COR-L47 (cell line): ENCODE data around the gene MMP8.
"Not testable (repeated sequence)": the region's sequence is repeated elsewhere in the genome, so short reads cannot be mapped to it uniquely, and the experiment has no call there.

Source experiments
- DNase-seq: peaks from one replicate; lab custom pipeline; 2025; lab: John Stamatoyannopoulos, UW

MMP8 gene, protein sequence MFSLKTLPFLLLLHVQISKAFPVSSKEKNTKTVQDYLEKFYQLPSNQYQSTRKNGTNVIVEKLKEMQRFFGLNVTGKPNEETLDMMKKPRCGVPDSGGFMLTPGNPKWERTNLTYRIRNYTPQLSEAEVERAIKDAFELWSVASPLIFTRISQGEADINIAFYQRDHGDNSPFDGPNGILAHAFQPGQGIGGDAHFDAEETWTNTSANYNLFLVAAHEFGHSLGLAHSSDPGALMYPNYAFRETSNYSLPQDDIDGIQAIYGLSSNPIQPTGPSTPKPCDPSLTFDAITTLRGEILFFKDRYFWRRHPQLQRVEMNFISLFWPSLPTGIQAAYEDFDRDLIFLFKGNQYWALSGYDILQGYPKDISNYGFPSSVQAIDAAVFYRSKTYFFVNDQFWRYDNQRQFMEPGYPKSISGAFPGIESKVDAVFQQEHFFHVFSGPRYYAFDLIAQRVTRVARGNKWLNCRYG

DNA sequence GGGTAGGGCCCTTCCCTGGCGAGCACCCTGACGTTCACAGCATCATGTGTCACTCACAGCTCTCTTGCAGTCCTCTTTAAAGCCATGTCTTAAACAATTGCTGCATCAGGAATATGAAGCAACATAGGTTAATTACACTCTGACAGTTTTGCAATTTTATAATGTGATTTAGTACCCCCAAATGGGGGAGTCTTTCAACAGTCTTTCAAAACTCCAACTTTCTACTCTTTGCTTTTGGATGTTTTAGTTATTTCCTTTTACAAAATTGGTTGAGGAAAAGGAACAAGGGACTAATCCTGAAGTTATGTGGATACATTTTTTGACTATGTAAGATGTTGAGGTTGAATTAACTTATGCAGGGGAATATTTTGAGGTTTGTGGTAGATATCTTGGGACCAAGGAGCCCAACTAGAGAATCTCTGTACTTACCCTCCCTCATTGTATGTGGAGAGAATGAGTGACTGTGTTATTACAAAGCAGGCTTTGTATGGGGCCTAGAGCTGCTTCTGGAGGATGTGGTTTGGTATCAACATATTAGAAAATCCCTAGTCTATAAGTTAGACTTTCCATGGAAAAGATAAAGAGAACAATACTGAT, at the start of gene MMP8:
Gene MMP8 (minus strand): TSS at position 51 of the 597 bp plus-strand sequence. CDS start 99 bp downstream, outside the sequence.
- DNase-seq: no peak

DNA sequence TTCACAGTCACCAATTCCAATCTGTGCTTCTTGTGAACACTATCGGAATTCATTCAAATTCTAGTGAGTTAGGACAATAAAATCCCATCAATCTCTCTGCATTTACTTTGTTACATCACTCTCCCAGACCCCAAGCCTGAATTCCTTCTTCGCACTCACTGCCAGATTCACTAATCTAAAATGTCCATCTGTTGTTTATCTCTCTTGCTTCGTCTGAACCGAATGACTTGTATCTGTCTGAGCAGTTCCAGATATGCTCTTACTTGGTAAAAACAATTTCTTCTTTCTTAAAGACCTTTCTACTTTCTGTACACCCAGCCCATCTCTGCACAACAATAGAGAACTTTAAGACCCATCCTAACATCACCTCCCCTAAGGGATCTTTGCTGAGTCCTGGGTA, 48.6 kb upstream of the MMP8 start:
- DNase-seq: no peak

DNA sequence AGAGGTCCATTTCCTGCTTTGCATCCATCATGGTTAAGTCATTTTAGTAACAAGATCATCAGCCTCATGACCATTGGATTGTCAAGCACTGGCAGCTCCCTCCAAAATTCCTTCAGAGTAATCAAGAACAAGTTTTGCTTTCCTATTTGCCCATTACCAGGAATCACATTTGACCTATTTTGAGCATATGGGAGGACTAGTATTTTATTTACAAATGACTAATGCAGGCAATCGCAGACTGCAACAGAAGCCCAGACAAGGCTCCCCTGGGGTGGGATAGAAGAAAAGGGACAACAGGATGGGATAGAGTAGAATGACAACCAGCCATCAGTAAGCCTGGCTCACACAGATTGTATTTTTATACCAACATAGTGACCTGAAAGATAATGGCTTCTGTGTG, 46.6 kb upstream of the MMP8 start:
- DNase-seq: no peak

DNA sequence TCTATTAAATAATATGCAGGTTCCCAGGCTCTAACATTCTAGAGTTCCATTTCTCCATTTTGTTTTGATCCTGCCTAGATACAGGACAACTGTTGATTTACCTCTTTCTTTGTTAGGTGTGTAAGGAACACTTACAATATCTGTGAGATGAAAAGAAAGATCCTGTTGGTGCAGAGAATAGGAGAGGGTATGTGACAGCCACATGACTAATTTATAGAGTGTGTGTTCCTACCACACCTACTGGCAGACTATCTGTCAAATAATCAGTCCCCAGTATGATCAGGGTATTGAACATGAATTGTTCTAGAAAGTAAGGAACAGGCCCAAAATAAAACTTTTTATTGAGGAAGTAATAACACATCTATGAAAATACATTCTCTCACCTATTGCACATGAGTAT, 45.4 kb upstream of the MMP8 start:
- DNase-seq: no peak

DNA sequence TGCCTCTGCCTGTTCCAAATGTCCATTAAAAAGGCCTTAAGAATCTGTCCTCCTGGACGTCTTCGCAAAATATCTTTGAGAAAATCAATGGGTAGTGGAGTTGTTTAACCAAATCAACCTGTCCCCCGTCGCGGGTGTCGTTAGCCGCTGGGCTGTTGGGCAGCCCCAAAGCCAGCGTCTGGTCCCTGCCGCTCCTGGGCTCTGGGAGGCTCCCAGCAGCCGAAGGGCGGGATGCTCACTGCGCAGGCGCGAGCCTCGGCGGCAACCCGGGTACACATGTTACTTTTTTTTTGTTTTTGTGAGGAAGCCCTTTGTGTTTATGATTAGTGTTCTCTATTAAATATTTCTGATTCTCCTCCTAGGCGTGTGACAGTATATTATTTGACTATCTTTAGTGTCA, 43.0 kb upstream of the MMP8 start:
- no peak for DNase-seq

DNA sequence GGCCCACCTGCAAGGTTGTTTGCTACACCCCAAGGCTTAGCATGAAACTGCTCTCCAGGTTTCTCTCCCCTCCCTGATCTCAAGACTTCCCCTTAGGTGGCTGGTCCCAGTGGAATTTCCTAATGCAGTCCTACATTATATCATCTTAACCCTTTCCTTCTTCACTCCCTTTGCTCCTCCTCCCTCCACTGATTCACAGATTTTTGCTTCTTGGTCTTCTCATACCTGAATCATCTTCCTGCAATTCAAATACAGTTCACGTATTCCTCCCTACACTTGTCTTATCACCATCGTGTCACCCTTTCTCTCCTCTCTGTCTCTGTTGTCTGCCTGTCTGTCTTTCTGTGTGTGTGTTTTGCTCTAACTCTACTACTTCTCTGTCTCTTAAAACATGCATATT, 38.7 kb upstream of the MMP8 start:
- no peak for DNase-seq

DNA sequence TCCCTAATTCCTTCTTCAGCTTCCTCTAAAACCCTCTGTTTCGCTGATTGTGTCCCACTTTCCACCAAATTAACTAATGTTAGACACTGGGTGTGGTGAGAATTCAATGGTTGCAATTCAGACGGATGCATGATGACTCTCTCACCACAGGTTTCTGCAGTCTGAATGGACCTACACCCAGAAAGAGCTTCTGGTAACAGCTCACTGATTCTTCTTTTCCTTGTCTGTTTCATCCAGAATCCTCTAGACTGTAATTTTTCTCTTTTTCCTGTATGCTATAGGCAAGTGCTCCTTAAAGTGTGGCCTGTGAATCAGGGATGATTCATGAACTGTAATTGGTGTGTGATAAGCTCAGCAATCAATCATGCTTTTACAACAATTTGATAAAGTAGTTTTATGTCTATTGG, 37.6 kb upstream of the MMP8 start:
- DNase-seq: no peak

DNA sequence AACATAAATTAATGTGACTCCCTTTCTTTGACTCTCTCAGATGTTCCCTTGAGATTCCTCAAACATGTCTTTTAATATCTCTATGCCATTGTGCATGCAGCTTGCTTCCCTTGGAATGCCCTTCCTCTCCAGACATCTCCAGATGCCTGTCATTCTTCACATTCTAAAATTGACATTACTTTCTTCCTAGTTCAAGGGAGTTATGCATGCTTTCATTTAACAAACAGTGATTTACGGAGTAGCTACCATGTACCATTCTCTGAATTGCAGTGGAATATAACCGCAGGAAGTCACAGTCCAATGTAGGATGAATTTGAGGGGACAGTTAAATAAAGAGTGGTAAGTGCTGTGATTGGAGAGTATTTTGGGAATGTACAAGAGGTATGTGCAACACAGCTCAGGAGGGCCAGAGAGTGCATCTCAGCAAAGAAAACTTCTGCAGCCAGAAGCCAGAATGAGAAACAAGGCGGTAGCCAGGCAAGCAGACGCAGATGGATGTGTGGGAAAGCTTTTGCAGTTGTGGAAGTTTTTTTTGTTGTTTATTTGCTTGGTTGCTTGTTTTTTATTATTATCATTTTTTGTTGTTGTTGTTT, 37.0 kb upstream of the MMP8 start:
- DNase-seq: no peak

DNA sequence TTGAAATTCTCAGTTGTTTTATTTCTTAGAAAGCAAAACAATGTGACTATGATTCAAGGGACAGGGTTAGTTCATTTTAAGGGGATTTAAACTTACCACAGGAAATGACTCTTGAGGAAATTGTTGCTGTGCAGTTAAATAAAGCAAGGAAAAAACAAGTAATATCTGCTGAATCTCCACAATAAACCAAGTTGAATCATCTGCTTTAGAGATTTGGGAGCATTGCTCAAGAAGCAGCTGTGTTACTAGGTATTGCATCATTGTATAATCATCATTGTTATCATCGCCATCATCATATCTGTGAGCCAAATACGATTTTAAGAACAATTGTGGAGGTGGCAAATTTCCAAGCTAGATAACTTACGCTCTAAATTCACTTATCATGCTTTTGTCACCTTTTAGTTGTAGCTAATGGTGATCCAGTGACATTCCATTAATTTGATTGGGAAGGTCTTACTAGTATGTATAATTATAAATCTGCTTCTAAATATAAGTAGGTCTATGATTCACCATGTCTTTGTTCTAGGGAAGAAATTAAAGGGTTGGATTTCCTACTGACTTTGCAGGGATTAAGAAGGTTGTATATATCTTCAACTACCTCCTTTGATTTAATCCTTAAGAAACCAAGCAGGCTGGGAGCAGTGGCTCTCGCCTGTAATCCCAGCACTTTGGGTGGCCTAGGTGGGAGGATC, 35.7 kb upstream of the MMP8 start:
- peak; percentile 7 for DNase-seq

DNA sequence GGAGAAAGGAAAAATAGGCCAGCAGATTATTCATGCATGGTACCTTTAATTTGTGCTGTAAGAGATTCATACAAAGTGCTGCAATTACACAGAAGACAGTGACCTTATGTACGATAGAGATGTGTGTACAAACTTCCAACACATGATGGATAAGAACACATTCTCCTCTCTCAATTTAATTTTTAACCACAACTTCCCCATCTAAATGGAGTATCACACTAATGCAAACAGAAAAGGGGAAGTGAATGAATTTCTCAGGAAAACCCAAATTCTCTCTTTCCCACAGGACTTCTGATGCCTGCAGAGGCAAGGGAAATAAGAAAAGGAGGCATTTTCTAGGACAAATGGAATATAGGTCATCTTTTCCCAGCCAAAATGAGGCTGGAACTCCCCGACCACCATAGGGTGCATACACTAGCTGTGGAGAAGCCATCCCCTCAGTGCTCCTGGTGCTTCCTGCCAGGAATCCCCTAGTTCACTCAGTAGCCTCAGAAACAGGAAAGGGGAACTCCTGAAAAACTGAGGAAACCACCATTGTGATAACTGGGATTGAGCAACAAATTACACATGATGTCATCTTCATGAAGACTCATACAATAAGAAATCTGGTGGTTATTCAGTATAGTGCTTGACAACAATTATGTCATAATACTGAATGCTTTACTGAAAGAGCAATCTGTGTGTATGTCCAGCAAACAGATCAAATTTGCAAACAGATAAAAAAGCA, 33.2 kb upstream of the MMP8 start:
- no peak for DNase-seq

DNA sequence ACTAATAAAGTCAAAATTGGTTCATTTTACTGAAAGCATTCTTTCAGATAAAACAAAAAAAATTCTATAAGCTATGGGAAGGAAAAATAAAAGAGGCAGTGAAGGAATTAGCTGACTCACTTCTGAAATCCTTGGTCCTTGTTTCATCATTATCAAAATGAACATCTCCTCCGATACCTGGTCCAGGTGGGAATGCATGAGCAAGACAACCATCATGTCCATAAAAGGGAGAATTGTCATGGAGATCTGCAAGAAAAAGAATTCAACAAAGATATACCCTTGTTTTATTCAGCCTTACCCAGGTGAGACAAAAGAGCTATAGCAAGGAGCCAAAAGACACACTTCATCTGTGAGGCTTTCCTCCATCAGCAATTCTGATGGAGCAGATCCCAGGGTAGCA, 28.5 kb upstream of the MMP8 start:
- DNase-seq: no peak

DNA sequence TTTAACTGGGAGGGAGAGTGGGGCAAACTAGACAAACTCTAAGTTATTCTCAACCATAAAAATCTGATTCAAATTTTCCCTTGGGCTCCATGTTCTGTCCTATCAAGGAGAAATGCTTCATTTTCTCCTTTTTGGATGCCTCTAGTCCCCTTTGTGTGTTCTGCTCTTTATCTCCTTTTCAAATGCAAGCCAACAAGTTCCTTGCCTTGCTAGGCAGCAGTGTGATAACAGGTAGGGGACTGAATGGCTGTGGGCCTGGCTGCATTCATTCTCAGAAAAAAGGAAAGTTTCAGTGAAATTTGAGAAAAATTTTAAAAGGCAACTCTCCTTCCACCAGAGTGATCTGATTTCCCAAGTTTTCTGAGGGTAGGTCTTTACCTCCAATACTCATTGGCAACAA, 26.9 kb upstream of the MMP8 start:
- DNase-seq: no peak

DNA sequence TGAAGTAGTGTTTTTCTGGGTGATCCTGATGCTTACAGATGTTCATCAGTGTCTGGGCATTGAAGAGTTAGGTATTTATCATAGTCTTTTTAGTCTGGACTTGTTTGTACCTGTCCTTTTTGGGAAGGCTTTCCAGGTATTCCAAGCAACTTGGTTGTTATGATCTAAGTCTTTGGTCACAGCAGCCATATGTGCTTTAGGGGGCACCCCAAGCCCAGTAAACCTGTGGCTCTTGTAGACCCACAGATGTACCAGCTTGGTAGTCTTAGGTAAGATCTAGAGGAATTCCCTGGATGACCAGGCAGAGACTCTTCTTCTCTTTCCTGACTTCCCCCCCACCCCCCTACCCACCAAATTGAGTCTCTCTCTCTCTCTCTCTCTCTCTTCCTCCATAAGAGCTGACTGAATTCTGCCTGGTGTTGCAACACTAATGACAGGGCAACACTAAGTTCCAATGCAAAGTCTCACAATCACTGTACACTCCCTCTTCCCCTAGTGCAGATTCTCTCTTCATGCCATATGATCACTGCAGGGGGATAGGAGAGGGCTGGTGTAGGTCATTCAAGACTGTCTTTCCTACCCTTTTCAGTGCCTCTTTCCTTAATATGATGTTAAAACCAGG, 24.5 kb upstream of the MMP8 start:
- DNase-seq: no peak

DNA sequence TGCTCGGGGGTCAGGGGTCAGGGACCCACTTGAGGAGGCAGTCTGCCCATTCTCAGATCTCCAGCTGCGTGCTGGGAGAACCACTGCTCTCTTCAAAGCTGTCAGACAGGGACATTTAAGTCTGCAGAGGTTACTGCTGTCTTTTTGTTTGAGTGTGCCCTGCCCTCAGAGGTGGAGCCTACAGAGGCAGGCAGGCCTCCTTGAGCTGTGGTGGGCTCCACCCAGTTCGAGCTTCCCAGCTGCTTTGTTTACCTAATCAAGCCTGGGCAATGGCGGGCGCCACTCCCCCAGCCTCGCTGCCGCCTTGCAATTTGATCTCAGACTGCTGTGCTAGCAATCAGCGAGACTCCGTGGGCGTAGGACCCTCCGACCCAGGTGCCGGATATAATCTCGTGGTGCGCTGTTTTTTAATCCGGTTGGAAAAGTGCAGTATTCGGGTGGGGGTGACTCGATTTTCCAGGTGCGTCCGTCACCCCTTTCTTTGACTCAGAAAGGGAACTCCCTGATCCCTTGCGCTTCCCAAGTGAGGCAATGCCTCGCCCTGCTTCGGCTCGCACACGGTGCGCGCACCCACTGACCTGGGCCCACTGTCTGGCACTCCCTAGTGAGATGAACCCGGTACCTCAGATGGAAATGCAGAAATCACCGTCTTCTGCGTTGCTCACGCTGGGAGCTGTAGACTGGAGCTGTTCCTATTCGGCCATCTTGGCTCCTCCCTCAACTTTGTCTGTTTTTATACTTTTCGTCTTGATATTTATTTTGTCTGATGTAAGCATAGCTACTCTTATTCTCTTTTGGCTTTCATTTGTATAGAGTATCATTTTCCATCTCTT, 22.2 kb upstream of the MMP8 start:
- not testable (repeated sequence) for DNase-seq

DNA sequence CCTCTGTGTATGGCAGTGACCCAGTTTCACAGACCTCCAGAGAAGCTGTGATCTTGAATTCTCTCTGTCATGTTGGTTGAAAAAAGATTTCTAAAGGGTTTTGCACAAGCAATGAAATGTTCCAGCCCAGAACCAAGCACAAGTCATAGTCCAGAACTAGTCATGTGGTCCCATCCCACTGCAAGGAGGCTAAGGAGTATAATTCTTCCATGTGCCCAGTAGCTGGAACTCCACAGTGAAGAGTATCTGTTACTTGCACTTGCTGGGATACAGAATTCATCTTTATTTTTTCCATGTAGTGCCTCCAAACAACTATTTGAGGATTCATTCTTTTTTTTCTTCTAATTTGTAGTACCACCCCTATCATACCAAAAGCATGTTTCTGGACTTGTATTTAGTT, 9.9 kb upstream of the MMP8 start:
- no peak for DNase-seq

DNA sequence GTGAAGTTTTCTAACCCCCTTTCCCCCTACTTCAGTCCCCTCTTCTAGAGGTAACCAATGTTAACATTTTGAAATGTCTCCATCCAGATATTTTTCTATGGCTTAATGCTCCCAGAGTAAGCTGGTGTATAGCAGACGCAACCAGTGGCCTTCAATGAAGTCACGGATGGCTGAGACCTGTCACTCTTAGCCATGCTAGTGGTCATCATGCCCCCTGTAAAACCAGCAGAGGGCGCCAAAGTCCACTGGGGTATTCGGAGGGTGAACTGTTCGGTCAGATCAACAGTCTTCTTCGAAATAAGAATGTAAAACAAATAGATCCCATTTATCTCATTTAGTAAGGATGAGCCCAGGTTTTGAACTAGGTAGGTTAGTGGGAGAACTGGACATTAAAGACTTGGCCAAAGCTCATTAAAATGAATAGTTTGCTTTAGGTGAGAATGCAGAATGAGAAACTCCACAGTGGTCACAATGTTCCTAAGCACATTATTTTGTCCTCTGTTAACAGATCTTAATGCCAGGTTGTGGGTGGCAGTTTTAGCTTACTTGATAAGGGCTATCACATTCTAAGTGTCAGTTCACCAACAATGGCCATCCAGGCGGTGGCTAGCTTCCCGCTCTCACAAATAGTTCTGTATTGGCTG, 8.6 kb upstream of the MMP8 start:
- peak; percentile 52 for DNase-seq

DNA sequence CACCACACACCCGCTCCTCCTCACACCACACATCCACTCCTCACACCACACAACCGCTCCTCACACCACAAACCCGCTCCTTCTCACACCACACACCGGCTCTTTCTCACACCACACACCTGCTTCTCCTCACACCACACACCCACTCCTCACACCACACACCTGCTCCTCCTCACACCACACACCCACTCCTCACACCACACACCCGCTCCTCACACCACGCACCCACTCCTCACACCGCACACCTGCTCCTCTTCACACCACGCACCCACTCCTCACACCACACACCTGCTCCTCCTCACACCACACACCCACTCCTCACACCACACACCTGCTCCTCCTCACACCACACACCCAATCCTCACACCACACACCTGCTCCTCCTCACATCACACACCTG, 6.2 kb upstream of the MMP8 start:
- DNase-seq: not testable (repeated sequence)

DNA sequence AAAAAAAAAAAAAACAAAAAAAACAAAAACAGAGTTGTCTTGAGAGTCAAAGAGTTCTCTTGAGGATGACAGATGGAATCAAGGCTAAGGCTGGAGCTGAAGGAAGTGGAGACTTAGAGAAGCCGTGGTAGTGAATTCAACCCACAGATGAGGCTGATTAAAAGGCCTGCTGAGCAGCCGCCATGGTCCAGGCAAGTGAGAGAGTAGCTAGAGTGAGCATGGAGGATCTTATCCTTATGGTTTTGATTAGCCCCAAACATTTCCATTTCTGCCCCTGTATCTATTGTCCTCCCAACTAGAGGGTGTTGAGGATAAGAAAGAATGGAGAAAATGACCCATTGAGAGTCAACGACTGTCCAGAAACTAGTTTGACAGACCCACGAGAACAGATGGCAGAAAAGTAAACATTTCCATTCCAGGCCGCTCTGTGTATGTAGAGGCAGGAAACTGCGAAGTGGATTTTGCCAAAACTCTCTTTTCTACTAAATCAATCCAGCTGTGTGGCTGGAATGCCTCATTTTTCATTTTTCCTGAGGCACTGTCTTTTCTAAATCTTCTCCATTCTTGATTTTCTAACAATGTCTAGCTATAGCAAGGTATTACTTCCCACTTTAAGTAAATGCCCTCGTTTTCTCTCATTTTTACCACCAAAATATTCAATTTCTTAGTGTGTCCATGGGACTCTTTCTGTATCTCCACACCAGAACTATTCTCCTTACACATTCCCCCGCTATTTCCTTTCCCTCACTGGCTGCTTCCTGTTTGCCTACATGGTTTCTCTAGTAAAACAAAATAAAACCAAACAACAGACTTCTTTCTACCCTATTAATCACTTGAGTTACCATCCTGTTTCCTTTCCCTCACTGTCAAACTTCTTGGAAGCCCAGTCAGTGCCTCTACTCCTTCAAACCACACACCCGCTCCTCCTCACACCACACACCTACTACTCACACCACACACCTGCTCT, 5.4 kb upstream of the MMP8 start:
- no peak for DNase-seq

DNA sequence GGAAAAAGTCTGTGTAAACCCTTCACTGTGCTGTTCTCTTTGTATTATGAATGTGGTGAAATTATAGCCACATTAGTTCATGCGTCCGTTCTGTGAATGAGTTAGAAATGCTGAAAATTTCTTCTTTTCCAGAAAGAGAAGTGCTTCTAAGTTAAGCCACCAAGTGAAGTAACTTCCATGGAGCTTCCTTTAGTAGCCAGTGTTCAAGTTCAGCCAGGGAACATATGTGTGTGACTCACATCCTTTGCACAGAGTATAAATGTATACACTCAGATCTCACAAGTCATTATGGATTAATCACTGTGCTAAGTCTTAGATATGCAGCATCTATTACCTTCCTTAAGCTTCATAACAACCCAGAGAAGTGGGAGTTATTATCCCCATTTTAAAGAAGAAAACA, 3.1 kb upstream of the MMP8 start:
- no peak for DNase-seq
